Measurements from ENCODE around the gene INAVA. TPM values are rescaled to one million over a fixed set of nuclear protein-coding genes. Genes with fewer than 3 reads are reported as not detected.

The INAVA gene
- total RNA-seq, 2 donors from 2014 or later = 59.5 to 61.5 TPM

DNA sequence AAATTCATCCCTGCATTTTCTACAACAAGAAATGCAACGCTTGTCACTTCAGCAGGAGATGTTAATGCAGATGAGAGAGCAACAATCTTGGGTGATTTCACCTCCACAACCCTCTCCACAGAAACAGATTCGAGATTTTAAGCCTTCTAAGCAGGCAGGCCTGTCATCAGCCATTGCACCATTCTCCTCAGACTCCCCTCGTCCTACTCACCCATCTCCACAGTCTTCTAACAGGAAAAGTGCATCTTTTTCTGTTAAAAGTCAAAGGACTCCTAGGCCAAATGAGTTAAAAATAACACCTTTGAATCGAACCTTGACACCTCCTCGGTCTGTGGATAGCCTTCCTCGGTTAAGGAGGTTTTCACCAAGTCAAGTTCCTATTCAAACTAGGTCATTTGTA is 45.3 kb upstream of the INAVA start:
- Histone ChIP-seq H3K4me1 (ENCODE audit: control insufficient read depth, insufficient read depth, low read length) (no peaks in the 10 kb centered on the region), H3K9me3 (ENCODE audit: control insufficient read depth, low read length) (no peaks in the 10 kb centered on the region), H3K36me3 (ENCODE audit: control insufficient read depth, insufficient read depth, low read length) (peaks cover 76% of the 10 kb centered on the region), H3K27me3 (ENCODE audit: control insufficient read depth, insufficient read depth, low read length, poor library complexity, severe bottlenecking) (no peaks in the 10 kb centered on the region), H3K27ac (ENCODE audit: low read depth, low read length) (no peak overlapping the region), H3K9ac (ENCODE audit: extremely low read depth, low read length, poor library complexity, severe bottlenecking) (no peak overlapping the region), H3K4me3 (ENCODE audit: low read length) (no peak overlapping the region)
- Mint-ChIP-seq H3K9me3 (no peaks in the 10 kb centered on the region), H3K27me3 (ENCODE audit: insufficient read depth) (no peaks in the 10 kb centered on the region), H3K27ac (no peak overlapping the region), H3K36me3 (ENCODE audit: low read depth) (peaks cover 45% of the 10 kb centered on the region), H3K4me1 (no peaks in the 10 kb centered on the region), H3K4me3 (no peak overlapping the region)
- WGBS, 2 experiments (ENCODE audit: insufficient coverage in 1 of 2, insufficient read length in 1 of 2) = 92 to 93% methylated on average over 3 to 6 of the region's 6 CpGs
- TF ChIP-seq, protein P1, sequence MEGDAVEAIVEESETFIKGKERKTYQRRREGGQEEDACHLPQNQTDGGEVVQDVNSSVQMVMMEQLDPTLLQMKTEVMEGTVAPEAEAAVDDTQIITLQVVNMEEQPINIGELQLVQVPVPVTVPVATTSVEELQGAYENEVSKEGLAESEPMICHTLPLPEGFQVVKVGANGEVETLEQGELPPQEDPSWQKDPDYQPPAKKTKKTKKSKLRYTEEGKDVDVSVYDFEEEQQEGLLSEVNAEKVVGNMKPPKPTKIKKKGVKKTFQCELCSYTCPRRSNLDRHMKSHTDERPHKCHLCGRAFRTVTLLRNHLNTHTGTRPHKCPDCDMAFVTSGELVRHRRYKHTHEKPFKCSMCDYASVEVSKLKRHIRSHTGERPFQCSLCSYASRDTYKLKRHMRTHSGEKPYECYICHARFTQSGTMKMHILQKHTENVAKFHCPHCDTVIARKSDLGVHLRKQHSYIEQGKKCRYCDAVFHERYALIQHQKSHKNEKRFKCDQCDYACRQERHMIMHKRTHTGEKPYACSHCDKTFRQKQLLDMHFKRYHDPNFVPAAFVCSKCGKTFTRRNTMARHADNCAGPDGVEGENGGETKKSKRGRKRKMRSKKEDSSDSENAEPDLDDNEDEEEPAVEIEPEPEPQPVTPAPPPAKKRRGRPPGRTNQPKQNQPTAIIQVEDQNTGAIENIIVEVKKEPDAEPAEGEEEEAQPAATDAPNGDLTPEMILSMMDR (conservative IDR thresholded peaks at IDR 0.05) = no peak
- DNase-seq = no peak

DNA sequence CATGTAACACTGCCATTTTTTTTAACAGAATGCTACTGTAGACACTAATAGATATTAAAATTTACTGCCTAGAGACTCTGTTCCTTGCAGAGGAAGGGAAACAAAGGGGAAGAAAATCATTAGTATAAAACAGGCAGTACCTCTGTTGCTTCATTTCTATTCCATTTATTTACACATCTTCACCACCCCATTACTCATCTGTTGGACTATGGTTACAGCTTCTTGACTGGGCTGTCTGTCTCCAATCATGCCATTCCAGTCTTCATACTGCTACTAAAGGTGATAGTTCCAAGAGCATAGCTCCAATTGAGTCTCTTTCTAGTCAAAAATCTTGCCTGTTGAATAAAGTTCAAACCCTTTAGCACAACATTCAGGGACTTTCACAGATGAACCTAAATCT is 44.1 kb upstream of the INAVA start:
- H3K36me3 Mint-ChIP-seq (ENCODE audit: low read depth) = peaks cover 47% of the 10 kb centered on the region
- H3K27me3 Mint-ChIP-seq (ENCODE audit: insufficient read depth) = no peaks in the 10 kb centered on the region
- TF ChIP-seq, protein P1 (conservative IDR thresholded peaks at IDR 0.05) = no peak
- H3K27ac Mint-ChIP-seq = no peak overlapping the region
- no peaks in the 10 kb centered on the region for H3K9me3 ChIP-seq (ENCODE audit: control insufficient read depth, low read length)
- peaks cover 77% of the 10 kb centered on the region for H3K36me3 ChIP-seq (ENCODE audit: control insufficient read depth, insufficient read depth, low read length)
- no peaks in the 10 kb centered on the region for H3K4me1 Mint-ChIP-seq
- H3K4me3 Mint-ChIP-seq = no peak overlapping the region
- H3K27me3 ChIP-seq (ENCODE audit: control insufficient read depth, insufficient read depth, low read length, poor library complexity, severe bottlenecking) = no peaks in the 10 kb centered on the region
- H3K4me3 ChIP-seq (ENCODE audit: low read length) = no peak overlapping the region
- no peaks in the 10 kb centered on the region for H3K4me1 ChIP-seq (ENCODE audit: control insufficient read depth, insufficient read depth, low read length)
- no peak overlapping the region for H3K27ac ChIP-seq (ENCODE audit: low read depth, low read length)
- no peaks in the 10 kb centered on the region for H3K9me3 Mint-ChIP-seq
- no peak overlapping the region for H3K9ac ChIP-seq (ENCODE audit: extremely low read depth, low read length, poor library complexity, severe bottlenecking)
- no peak for DNase-seq

DNA sequence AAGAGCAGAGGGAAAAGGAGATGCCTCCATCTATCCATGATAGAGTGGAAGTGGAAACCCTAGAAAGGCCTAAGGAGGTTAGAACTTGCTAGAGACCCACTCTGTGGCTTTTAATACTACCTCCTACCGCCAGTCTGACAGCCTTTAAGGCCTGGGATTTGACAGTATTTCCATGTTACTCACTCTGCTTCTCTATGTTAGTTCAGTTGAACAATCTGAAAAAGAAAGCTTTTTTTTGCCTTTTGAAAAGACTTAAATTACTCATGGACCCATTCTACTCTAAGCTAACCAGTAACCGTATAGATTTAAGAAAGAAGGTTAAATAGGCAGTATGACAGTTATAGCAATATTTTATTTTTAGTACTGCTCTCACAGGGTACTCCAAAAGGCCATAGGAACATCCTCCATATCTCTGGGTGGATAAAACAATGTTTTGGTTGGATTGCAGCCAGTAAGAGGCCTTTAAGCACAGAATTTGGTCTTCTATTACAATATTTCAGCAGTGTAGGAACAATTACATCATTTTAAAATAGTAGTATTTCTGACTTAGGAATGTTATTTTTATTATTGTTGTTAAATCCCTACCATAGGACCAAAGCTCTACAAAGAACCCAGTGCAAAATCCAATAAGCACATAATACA is 37.9 kb upstream of the INAVA start:
- Mint-ChIP-seq H3K27me3 (ENCODE audit: insufficient read depth) (no peaks in the 10 kb centered on the region), H3K27ac (no peak overlapping the region), H3K9me3 (no peaks in the 10 kb centered on the region), H3K36me3 (ENCODE audit: low read depth) (peaks cover 15% of the 10 kb centered on the region), H3K4me3 (no peak overlapping the region), H3K4me1 (no peaks in the 10 kb centered on the region)
- Histone ChIP-seq H3K27me3 (ENCODE audit: control insufficient read depth, insufficient read depth, low read length, poor library complexity, severe bottlenecking) (no peaks in the 10 kb centered on the region), H3K36me3 (ENCODE audit: control insufficient read depth, insufficient read depth, low read length) (peaks cover 64% of the 10 kb centered on the region), H3K9me3 (ENCODE audit: control insufficient read depth, low read length) (no peaks in the 10 kb centered on the region), H3K4me1 (ENCODE audit: control insufficient read depth, insufficient read depth, low read length) (no peaks in the 10 kb centered on the region), H3K27ac (ENCODE audit: low read depth, low read length) (no peak overlapping the region), H3K9ac (ENCODE audit: extremely low read depth, low read length, poor library complexity, severe bottlenecking) (no peak overlapping the region), H3K4me3 (ENCODE audit: low read length) (no peak overlapping the region)
- DNase-seq = no peak
- TF ChIP-seq, protein P1 (conservative IDR thresholded peaks at IDR 0.05) = no peak
- 98 to 100% methylated on average over 1 to 2 of the region's 2 CpGs for WGBS, 2 experiments (ENCODE audit: insufficient coverage in 1 of 2, insufficient read length in 1 of 2)

Measured in endodermal cell (in vitro differentiated cells).